ENCODE measurements around the gene WSB1.

WSB1 gene

GRCh38 chr17:27339836-27340550 lies 46.1 kb downstream of the WSB1 start:
- no peak overlapping the region for H3K4me3 ChIP-seq (ENCODE audit: low read depth, low read length)
- no peak for TF ChIP-seq CTCF (IDR thresholded peaks at IDR 0.05; ENCODE audit: low read depth, low read length, missing control alignments)
- in situ Hi-C loops (cut with HindIII; ENCODE audit: low sequenced_read_pairs), result loop anchor here (25.0 kb wide), 2 partner anchors 97 to 222 kb away; no protein-coding TSS in a partner anchor
- no peak for DNase-seq (ENCODE audit: low read depth)

- no peak for DNase-seq (ENCODE audit: low read depth)
- TF ChIP-seq CTCF (IDR thresholded peaks at IDR 0.05; ENCODE audit: low read depth, low read length, missing control alignments), result no peak
- in situ Hi-C loops (cut with HindIII; ENCODE audit: low sequenced_read_pairs), result loop anchor here (25.0 kb wide), 2 partner anchors 97 to 222 kb away; no protein-coding TSS in a partner anchor
- H3K4me3 ChIP-seq (ENCODE audit: low read depth, low read length), result no peak overlapping the region
These were observed 46.7 kb downstream of the WSB1 start for GRCh38 chr17:27340575-27340974.

- in situ Hi-C loops (cut with HindIII; ENCODE audit: low sequenced_read_pairs), result loop anchor here (25.0 kb wide), 2 partner anchors 96 to 221 kb away; no protein-coding TSS in a partner anchor
- TF ChIP-seq CTCF (IDR thresholded peaks at IDR 0.05; ENCODE audit: low read depth, low read length, missing control alignments), result no peak
- DNase-seq (ENCODE audit: low read depth), result no peak
- no peak overlapping the region for H3K4me3 ChIP-seq (ENCODE audit: low read depth, low read length)
These were observed 47.1 kb downstream of the WSB1 start for GRCh38 chr17:27341041-27341471.

- in situ Hi-C loops (cut with HindIII; ENCODE audit: low sequenced_read_pairs), result loop anchor here (25.0 kb wide), 2 partner anchors 95 to 220 kb away; no protein-coding TSS in a partner anchor
- DNase-seq (ENCODE audit: low read depth), result no peak
- no peak overlapping the region for H3K4me3 ChIP-seq (ENCODE audit: low read depth, low read length)
- no peak for TF ChIP-seq CTCF (IDR thresholded peaks at IDR 0.05; ENCODE audit: low read depth, low read length, missing control alignments)
These were observed 48.1 kb downstream of the WSB1 start for GRCh38 chr17:27342059-27342458.

GRCh38 chr17:27343294-27343693 lies 49.4 kb downstream of the WSB1 start:
- in situ Hi-C loops (cut with HindIII; ENCODE audit: low sequenced_read_pairs), result loop anchor here (25.0 kb wide), 2 partner anchors 94 to 219 kb away; no protein-coding TSS in a partner anchor
- no peak for TF ChIP-seq CTCF (IDR thresholded peaks at IDR 0.05; ENCODE audit: low read depth, low read length, missing control alignments)
- no peak overlapping the region for H3K4me3 ChIP-seq (ENCODE audit: low read depth, low read length)
- DNase-seq (ENCODE audit: low read depth), result peak; percentile 71

GRCh38 chr17:27343977-27344607 lies 50.2 kb downstream of the WSB1 start:
- no peak for TF ChIP-seq CTCF (IDR thresholded peaks at IDR 0.05; ENCODE audit: low read depth, low read length, missing control alignments)
- in situ Hi-C loops (cut with HindIII; ENCODE audit: low sequenced_read_pairs), result loop anchor here (25.0 kb wide), 2 partner anchors 93 to 218 kb away; no protein-coding TSS in a partner anchor
- no peak overlapping the region for H3K4me3 ChIP-seq (ENCODE audit: low read depth, low read length)
- DNase-seq (ENCODE audit: low read depth), result peak; percentile 88
